Measurements from ENCODE around the gene CMSS1.
A peak's percentile ranks its signal among the peaks of the same experiment; 100 is the strongest.

Gene CMSS1

DNA sequence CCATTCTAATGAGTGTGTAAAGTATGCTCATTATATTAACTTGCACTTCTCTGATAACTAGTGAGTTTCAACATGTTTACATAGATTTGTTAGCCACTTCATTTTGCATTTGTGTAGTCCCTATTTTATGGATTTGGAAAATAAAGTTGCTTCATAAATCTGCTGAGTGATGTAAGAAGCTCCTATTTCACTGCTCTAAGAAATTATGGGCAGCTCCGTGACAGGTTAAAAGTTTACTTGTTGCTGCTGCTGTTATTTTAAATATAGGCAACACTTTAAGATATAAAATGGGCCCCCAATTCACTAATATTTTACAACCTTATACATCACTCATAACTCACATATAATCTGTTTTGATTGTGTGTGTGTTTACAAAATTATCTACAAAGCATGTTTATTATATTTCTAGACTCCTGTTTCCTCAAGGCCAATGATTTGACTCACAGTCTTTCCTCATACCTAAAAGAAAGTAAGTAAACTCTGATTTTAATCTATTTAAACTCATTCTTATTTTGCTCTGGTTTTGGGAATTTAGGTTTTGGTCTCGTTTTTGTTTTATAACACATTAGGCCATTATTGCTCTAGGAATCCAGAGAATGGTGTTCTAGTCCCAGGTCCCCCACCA is 348.4 kb downstream of the CMSS1 start:
- ChIA-PET CTCF (no interaction called here), POLR2A (no interaction called here)
- DNase-seq (ENCODE audit: extremely low spot score), result no peak
- 0 out of 2 replicates have a peak, but pooled peaks have one; percentile 15 for TF ChIP-seq PKNOX1 (IDR thresholded peaks at IDR 0.05)
- no peak for TF ChIP-seq ZNF384 (IDR thresholded peaks at IDR 0.05)

- DNase-seq (ENCODE audit: extremely low spot score), result no peak
- ChIA-PET POLR2A (no interaction called here), CTCF (no interaction called here)
- no peak for TF ChIP-seq ARNT (IDR thresholded peaks at IDR 0.05)
- TF ChIP-seq SUZ12 (IDR thresholded peaks at IDR 0.05), result no peak
- TF ChIP-seq HDGF (IDR thresholded peaks at IDR 0.05; ENCODE audit: borderline replicate concordance), result no peak
- no peak for TF ChIP-seq FOXA1 (IDR thresholded peaks at IDR 0.05)
- no peak for TF ChIP-seq LEF1 (IDR thresholded peaks at IDR 0.05; ENCODE audit: borderline replicate concordance)
- TF ChIP-seq TARDBP (IDR thresholded peaks at IDR 0.05), result no peak
- no peak for TF ChIP-seq CTBP1 (IDR thresholded peaks at IDR 0.05; ENCODE audit: borderline replicate concordance)
- TF ChIP-seq SP1 (IDR thresholded peaks at IDR 0.05), result no peak
- no peak for TF ChIP-seq L3MBTL2 (conservative IDR thresholded peaks at IDR 0.05)
- no peak for TF ChIP-seq FOXM1 (IDR thresholded peaks at IDR 0.05; ENCODE audit: borderline replicate concordance)
- TF ChIP-seq ELF4 (IDR thresholded peaks at IDR 0.05), result no peak
- TF ChIP-seq FOXK2 (IDR thresholded peaks at IDR 0.05), result no peak
- no peak for TF ChIP-seq PKNOX1 (IDR thresholded peaks at IDR 0.05)
- TF ChIP-seq ZNF384 (IDR thresholded peaks at IDR 0.05), result no peak
- TF ChIP-seq BHLHE40 (IDR thresholded peaks at IDR 0.05; ENCODE audit: borderline replicate concordance), result no peak
- no peak for TF ChIP-seq NFRKB (IDR thresholded peaks at IDR 0.05)
Observed at GRCh38 chr3:100169201-100169920, 351.7 kb downstream of the CMSS1 start.

DNA sequence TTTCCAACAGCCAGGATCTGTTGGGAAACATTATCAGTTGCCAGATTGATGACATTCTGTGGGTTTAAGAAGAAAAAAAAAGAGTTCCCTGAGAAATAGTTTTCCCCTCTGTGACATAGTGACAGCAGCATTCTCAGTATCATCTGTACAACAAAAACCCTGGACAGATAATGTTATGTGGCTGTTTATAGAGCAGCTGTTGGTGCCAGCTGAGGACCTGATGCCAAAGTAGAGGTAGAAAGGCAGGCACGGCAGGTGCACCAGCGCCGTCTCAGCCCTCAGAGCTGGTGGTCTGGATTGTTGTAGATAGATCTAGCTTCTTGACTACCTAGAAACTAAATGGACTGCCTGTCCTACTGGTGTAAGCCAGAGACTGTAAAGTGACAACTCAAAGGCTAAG is 352.8 kb downstream of the CMSS1 start:
- CTCF ChIA-PET, result no interaction called here
- DNase-seq (ENCODE audit: extremely low spot score), result no peak
- POLR2A ChIA-PET, result interaction anchor here (0.6 kb wide), 1 partner anchor 326 kb away, joined by 3 read pairs; no protein-coding TSS in a partner anchor
- TF ChIP-seq FOXM1 (IDR thresholded peaks at IDR 0.05; ENCODE audit: borderline replicate concordance), result no peak
- no peak for TF ChIP-seq BHLHE40 (IDR thresholded peaks at IDR 0.05; ENCODE audit: borderline replicate concordance)
- no peak for TF ChIP-seq LEF1 (IDR thresholded peaks at IDR 0.05; ENCODE audit: borderline replicate concordance)
- no peak for TF ChIP-seq FOXA1 (IDR thresholded peaks at IDR 0.05)
- no peak for TF ChIP-seq L3MBTL2 (conservative IDR thresholded peaks at IDR 0.05)
- no peak for TF ChIP-seq ARNT (IDR thresholded peaks at IDR 0.05)
- no peak for TF ChIP-seq HDGF (IDR thresholded peaks at IDR 0.05; ENCODE audit: borderline replicate concordance)
- TF ChIP-seq FOXK2 (IDR thresholded peaks at IDR 0.05), result no peak
- no peak for TF ChIP-seq SP1 (IDR thresholded peaks at IDR 0.05)
- TF ChIP-seq PKNOX1 (IDR thresholded peaks at IDR 0.05), result no peak
- no peak for TF ChIP-seq TARDBP (IDR thresholded peaks at IDR 0.05)
- no peak for TF ChIP-seq NFRKB (IDR thresholded peaks at IDR 0.05)
- no peak for TF ChIP-seq ELF4 (IDR thresholded peaks at IDR 0.05)
- TF ChIP-seq SUZ12 (IDR thresholded peaks at IDR 0.05), result no peak
- no peak for TF ChIP-seq CTBP1 (IDR thresholded peaks at IDR 0.05; ENCODE audit: borderline replicate concordance)

DNA sequence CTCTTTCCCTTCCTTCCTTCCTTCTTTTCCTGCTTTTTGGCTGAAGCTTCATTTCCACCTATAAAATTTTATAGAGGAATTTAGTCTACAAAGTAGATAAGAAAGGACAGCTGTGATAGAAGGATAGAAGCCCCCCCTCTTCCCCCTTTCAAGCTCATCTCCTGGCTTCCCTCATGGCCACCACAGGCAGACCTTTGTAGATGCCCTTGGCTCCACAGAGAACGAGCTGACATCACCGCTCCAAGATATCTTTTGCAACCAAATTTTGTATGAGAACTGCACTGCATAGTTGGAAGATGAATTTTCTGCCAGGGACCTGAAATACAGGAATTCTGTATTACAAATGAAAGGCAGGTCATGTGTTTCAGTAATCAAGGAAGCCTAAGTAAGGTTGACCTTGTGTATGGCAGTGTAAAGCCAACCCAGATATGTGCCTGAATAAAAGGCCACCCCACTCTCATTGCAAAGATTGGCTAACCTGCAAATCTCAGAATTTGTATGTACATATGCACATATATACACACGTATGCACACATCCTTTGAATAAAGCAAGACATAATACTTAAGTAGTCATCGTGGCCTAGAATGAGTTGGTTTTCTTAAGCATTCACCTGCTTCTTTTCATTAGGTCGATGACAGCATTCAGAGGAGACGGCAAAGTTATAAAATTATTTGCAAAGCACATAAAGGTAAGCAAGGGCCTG is 353.7 kb downstream of the CMSS1 start:
- no peak for TF ChIP-seq FOXK2 (IDR thresholded peaks at IDR 0.05)
- no peak for TF ChIP-seq SP1 (IDR thresholded peaks at IDR 0.05)
- TF ChIP-seq LEF1 (IDR thresholded peaks at IDR 0.05; ENCODE audit: borderline replicate concordance), result no peak
- TF ChIP-seq FOXA1 (IDR thresholded peaks at IDR 0.05), result no peak
- no peak for TF ChIP-seq HDGF (IDR thresholded peaks at IDR 0.05; ENCODE audit: borderline replicate concordance)
- TF ChIP-seq ARNT (IDR thresholded peaks at IDR 0.05), result no peak
- no peak for TF ChIP-seq ELF4 (IDR thresholded peaks at IDR 0.05)
- TF ChIP-seq PKNOX1 (IDR thresholded peaks at IDR 0.05), result no peak
- TF ChIP-seq FOXM1 (IDR thresholded peaks at IDR 0.05; ENCODE audit: borderline replicate concordance), result no peak
- TF ChIP-seq ZNF384 (IDR thresholded peaks at IDR 0.05), result no peak
- no peak for TF ChIP-seq CTBP1 (IDR thresholded peaks at IDR 0.05; ENCODE audit: borderline replicate concordance)
- no peak for TF ChIP-seq TARDBP (IDR thresholded peaks at IDR 0.05)
- TF ChIP-seq NFRKB (IDR thresholded peaks at IDR 0.05), result no peak
- TF ChIP-seq SUZ12 (IDR thresholded peaks at IDR 0.05), result no peak
- TF ChIP-seq L3MBTL2 (conservative IDR thresholded peaks at IDR 0.05), result no peak
- no peak for TF ChIP-seq BHLHE40 (IDR thresholded peaks at IDR 0.05; ENCODE audit: borderline replicate concordance)
- POLR2A ChIA-PET, result no interaction called here
- no peak for DNase-seq (ENCODE audit: extremely low spot score)
- CTCF ChIA-PET, result interaction anchor here (0.6 kb wide), 2 partner anchors 88 kb away, joined by 3 read pairs; no protein-coding TSS in a partner anchor

GRCh38 chr3:100173961-100174360 is 356.3 kb downstream of the CMSS1 start:
- CTCF ChIA-PET, result no interaction called here
- DNase-seq (ENCODE audit: extremely low spot score), result no peak
- TF ChIP-seq L3MBTL2 (conservative IDR thresholded peaks at IDR 0.05) (no peak), NFRKB (IDR thresholded peaks at IDR 0.05) (no peak), FOXM1 (IDR thresholded peaks at IDR 0.05; ENCODE audit: borderline replicate concordance) (no peak)
- POLR2A ChIA-PET, result no interaction called here
